HUDEP-2 (cell line): Measurements from ENCODE around the gene MAP2K6.

ENCODE experiments used
- DNase-seq, 76 experiments: peaks; one replicate each; lab custom pipeline; 2025; ENCODE audit not compliant: unreplicated experiment in 76 of 76; lab: John Stamatoyannopoulos, UW

MAP2K6 gene

DNA sequence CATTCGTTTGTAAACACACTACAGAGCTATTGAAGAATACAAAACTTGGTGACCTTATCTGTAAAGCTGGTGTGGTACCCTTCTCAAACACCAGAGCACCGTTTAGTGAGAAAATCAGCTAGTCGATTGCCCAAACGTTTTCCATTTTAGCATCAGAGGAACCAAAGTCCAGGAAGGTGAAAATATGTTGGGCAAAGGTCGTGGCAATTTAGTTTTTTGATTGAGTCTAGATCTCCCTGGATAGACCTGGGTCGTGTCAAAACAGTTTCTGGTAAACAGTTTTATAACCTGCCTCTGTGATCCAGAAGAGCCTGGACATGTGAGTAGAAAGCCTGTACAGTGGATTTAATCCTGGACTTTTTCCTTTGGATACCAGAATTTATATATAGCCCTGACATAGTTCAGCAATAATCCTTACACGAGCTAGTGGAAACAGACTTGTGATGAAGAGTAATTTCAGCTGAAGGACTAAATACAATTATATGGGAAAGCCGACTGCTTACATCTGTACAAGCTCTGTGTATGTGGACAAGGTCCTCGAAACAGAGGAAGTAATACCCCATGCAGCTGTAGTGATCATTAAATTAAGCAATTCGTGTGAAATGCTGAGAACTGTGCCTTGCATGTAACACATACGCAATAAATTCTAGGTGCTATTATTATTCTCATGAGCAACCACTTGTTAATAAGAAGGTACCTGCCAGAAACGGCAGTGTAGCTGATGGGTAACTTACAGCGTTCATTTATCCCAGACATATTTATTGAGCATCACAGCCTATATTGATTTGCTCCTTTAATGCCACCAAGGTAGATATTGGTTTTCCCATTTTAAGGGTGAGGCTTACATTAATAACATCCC, 72.5 kb downstream of the MAP2K6 start:
- DNase-seq, result no peak

DNA sequence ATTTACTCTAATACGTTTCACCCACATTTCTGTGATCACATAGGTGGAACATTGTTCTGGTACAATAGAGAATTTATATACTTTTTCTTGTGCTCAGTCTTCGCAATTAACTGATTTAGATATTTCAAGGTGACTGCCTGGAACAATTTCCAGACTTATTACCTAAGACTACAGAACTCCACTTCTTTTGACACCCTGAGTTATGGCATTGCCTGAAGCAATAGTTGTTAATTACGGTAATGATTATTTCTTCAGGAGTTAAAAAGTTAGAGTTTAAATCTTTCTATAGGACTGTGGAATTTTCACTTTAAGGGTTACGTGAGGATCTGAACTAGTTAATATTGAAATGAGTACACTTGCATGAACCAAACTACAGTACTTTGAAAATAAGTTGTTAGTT, 74.8 kb downstream of the MAP2K6 start:
- DNase-seq, result no peak

DNA sequence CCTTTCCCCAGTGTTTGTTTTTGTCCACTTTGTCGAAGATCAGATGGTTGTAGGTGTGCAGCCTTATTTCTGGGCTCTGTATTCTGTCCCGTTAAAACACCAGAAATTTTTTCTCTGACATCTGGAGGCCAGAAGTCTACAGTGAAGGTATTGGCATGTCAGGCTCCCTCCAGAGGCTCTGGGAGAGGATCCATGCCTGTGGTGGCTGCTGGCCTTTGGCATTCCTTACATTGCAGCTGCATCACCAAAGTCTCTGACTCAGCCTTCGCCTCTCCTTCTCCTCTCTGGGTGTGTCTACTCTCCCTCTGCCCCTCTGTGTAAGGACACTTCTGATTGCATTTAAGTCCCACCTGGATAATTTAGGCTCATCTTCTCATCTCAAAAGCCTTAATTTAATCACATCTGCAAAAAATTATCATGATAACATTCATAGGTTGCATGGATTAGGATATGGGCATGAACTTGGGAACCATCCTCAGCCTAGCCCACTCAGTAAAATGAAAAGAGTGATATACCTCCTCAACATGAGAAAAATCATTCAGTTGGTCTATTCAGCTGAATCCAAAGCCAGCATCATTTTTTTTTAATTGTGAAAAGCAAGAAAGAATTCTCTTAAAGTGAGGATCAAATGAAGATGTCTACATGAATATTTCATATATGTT, 78.0 kb downstream of the MAP2K6 start:
- DNase-seq, result no peak

DNA sequence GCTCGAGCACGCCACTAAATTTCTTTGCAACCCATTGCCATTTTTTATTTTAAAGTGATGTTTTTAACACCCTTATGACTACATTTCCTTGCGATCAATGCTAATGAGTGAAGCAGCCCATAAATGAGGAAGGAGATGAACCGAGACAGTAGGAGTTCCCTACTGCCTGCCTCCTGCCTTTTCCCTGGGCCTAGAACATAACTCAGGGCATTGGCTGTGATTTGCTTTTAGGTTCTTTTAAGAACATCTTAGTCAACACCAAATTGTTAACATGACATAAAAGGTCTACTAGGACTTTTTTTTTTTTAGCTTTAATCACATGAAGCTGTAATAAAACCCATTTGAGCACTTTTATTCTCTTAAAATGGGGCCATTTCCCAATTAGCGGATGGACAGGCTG, 81.3 kb downstream of the MAP2K6 start:
- no peak for DNase-seq

DNA sequence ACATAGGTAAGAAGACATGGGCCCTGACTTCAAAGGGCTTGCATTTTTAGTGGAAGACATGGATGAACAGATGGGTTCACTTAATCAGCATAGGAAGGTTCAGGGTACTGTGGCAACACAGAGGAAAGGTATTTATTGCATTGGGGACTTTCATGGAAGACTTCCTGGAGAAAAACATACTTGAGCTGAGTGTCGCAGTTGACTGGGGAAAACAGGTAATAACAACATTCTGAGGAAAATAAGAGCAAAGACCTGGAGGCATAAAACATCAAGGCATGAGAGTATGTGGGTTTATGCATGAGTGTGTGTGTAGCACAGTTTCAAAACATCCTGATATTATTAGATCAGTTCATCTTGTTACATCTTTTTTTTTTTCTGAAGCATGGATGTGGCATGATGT, 82.7 kb downstream of the MAP2K6 start:
- DNase-seq, result no peak

DNA sequence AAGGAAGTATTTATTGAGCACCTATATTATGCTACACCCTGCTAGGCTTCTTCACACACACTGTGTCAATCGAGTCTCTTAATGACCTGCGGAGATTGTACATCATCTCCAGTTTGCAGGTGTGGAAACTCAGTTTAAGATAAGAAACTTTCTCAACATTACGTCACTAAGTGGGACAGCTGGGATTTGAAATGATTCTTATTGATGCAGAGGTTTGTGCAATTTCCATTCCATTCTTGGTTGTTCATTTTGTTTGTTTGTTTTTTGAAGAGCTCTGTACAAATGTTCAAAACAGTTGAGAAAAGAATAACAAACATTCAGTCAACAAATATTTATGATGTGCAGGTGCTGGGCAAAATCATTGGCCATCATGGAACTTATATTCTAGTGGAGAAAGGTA, 84.8 kb downstream of the MAP2K6 start:
- DNase-seq, result no peak

DNA sequence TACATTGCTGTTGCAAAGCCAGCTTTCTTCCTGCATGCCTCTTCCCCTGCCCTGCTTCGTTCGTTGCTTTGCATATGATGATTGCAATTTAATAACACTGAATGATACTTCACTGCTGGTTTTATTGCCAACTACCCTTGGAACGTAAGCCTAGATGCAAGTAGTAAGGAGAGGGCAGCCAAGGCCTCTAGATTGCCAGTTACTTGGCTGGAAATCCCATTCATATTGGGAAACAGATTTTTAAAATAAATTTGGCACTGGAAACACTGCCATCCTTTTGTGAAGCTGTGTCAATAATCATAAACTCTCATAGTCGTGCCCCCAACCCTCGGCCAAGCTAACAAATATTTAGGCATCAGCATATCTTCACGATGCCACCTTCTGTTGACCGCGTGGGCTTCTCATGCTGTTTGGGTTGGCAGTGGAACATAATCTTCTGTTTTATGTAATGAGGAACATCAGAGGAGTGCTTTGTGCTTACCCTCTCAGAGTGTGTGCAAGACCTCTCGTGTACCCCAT, 86.5 kb downstream of the MAP2K6 start:
- DNase-seq, result no peak

DNA sequence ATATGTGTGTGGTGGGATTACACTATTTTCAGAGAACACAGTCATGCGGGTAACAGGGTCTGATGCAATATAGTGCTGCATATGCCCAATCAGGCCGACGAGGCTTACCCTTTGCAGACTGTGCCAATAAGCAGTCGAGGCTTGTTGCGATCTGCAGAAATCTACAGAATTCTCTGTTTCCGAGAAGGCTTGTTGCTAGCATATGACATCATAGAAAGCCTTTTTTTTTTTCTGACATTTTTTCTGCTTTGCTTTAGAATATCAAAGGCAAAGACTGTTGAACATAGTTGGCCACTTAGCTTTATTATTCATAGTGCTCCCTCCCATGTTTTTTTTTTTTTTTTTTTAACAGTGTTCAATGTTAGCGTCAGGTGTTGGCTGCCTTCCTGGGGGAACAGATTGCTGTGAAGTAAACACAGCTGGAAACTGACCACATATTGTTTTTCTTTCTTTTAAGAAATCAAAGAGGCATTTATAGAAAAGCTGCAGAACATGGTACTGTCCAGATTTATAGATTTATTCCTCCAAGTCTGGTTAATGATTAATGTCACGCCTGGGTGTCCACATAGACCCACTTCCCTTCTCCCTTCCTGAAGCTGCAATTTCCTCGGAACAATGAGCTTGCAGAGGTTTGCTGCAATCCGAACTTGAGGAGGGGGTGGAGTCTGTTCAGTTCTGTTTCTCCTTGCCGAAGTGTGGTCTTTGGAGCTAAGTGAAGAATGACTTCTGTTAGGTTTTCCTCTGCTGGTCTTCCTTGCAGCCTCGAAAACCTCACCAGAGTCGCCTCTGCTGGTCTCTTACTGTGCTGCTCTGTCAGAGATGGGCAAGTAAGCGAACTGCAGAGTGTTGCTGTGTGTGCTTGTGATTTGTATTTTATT, 87.3 kb downstream of the MAP2K6 start:
- no peak for DNase-seq

DNA sequence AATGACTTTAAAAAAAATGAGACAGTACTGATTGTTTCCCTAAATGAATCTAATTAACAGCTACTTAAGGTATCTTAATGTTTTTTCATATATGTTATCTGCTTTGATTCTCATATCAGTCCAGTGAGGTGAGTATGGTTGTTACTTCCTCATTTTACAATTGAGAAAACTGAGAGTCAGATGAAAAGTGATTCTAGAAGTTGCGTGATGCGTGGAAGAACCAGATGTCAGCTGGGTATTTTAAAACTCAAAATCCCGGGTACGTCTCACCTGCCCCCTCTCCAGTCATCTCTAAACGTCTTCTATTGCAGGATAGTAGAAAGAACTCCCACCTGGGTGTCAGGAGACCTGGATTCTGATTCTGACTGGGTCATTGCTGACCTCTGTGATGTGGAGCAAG, 89.2 kb downstream of the MAP2K6 start:
- DNase-seq, result no peak

DNA sequence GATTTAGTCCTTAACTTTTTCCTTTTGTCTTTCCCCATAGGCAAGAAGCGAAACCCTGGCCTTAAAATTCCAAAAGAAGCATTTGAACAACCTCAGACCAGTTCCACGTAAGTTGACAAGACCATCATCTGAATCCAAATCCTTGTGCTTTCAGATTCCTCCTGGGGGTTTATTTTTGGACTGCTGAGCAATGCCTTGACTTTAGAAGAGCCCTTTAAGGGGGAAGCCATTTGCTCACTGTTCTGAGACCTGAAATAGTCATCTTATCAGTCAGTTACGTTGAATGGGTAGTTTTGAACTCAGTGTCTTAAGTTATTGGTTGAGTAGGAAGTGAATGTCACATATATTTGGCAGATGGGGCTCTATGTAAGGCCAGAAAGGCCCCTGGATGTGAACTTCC, 91.2 kb downstream of the MAP2K6 start:
- DNase-seq, result no peak

DNA sequence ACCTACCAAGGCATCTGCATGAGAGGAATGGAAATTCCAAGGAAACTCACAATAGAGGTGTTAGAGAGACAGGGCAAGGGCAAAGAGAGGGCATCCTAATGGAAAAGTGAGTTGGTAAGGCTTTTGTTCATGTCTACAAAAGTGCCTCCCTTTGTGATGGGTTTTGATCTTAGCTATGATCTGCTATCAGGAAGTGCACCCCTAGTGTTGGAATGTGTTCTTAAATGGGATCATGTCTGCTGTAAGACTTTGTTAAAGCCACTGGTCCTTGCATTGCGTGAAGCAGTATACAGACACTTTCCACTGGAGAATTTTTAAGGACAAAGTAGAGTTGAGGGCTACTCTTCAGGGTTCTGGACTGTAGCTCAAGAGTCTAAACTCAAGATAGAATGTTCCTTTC, 92.0 kb downstream of the MAP2K6 start:
- no peak for DNase-seq

DNA sequence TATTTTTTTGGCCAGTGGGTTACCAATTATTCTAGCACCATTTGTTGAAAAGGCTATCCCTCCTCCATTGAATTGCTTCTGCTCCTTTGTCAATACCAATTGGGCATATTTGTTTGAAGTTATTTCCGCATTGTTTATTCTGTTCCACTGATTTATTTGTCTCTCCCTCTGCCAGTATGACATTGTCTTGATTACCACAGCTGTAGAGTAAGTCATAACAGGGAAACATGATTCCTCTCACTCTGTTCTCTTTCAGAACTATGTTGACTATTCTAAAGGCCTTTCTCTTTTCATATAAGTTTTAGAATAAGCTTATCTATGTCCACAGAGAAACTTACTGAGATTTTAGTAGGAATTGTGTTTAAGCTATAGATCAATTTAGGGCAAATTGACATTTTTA, 94.3 kb downstream of the MAP2K6 start:
- DNase-seq, result no peak

DNA sequence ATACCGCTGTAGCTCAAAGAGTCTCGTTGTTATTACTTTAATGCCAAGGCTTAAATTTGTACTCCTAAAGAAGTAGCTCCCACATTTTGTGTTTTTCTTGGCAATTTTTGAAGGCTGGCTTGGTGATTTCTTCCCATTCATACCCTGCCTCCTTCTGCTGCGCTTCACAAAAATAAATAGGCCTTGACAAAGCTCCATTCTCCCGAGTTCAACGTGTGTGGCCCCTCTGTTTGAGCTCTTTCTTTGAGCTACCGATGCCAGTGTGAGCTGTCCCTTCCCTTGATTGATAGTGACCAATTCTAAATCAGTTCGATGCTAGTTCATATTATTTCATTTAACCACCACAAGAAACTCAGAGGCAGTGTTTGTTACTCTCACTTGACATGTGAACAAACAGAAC, 96.8 kb downstream of the MAP2K6 start:
- no peak for DNase-seq

DNA sequence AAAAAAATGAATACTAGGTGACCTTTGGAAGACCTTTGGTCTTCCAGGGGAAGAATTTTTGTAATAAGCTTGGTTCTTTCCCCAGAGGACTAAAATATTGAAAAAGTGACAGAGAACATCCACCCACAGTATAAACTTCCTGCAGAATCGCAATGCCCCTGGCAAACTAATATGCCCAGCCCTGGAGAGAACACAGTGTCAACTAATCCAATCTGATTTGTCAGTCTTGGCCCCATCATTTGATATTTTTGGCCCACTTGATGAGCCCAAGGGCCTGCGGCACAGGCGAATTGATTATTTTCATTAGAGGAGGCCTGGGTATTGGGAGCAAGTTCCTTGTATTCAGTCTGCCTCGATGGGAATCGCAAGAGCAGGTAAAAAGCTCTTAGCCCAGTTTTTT, 98.4 kb downstream of the MAP2K6 start:
- no peak for DNase-seq

DNA sequence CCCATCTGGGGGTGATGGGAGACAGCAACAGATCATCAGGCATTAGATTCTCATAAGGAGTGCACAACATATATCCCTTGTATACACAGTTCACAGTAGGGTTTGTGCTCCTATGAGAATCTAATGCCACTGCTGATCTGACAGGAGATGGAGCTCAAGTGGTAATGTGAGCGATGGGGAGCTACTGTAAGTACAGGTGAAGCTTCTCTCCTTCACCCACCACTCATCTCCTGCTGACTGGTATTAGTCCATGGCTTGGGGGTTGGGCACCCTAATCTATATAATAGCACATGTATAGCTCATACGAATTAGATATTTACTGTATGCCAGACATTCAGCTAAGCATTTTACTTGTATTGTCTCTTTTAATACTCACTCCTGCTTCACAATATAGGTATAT, 101.7 kb downstream of the MAP2K6 start:
- no peak for DNase-seq

DNA sequence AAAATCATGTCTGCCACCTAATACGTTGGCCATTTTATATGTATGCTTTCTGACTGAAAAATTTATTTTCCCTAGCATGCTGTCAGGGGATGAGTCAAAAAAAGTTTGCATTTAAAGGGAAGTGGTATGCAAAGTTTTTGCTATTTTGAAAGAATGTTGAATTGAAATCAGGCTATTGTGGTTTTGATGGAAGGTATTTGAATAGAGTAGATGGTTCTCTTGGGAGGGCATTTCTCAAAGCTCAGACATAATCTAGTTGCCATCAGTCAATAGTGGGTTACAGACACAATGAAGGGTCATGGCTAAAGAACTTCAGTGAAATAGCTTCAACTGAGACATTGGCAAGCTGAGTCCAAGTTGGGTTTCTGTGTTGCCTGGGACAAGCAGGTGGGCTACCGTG, 102.4 kb downstream of the MAP2K6 start:
- DNase-seq, result no peak

DNA sequence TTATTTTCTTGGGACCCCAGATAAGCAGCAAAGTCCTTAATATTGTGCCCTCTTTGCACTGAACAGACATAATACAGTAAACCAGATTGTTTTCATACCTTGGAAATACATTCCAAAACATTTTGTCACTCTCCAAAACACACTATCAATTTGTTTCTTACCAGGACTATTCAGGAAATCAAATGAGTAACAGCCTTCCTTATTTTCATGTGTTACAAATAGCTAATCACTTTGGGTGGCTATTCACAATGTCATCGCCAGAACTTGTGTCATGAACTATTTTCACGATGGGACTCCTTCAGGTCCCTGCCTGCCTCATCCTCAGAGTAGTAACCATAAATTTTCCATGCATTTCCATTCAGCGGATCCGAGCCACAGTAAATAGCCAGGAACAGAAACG, 104.5 kb downstream of the MAP2K6 start:
- no peak for DNase-seq

DNA sequence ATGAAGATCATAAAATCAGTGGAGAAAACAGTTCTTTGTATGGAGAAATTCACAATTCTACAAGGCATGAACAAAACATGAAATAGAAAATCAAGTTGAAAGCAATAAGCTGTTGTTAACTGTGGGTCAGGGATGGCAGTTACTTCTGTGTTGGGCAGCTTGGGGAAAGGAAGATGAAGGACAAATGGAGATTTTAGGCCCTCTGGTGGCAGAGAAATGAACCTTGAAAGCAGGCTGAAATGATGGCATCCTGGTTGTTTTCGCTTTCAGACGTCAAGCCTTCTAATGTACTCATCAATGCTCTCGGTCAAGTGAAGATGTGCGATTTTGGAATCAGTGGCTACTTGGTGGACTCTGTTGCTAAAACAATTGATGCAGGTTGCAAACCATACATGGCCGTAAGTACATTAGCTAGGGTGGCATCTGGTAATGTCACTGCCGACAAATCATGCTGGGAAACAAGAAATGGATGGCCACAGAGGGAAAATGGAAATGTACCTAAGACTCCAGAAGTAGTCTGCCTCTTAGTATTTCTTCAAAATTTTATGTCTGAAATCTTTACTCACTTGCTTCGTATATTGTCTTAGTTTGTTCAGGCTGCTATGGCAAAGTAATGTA, 108.9 kb downstream of the MAP2K6 start:
- peak in 2 of 76 experiments; percentile 2 to 3 for DNase-seq

DNA sequence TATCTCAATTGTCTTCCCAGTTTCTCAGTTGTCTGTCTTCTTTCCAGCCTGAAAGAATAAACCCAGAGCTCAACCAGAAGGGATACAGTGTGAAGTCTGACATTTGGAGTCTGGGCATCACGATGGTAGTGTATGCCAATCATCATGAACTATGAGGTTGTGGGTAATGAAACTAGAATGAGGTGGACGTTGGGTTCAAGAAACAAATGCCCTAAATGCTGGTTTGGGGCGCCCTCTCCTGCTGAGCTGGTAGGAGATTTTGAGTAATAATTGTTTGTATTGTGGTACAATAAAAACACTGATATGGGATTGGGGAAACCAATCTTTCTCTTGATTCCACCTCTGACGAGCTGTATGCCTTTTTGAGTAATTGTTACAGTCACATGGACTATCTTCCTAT, 110.4 kb downstream of the MAP2K6 start:
- no peak for DNase-seq

DNA sequence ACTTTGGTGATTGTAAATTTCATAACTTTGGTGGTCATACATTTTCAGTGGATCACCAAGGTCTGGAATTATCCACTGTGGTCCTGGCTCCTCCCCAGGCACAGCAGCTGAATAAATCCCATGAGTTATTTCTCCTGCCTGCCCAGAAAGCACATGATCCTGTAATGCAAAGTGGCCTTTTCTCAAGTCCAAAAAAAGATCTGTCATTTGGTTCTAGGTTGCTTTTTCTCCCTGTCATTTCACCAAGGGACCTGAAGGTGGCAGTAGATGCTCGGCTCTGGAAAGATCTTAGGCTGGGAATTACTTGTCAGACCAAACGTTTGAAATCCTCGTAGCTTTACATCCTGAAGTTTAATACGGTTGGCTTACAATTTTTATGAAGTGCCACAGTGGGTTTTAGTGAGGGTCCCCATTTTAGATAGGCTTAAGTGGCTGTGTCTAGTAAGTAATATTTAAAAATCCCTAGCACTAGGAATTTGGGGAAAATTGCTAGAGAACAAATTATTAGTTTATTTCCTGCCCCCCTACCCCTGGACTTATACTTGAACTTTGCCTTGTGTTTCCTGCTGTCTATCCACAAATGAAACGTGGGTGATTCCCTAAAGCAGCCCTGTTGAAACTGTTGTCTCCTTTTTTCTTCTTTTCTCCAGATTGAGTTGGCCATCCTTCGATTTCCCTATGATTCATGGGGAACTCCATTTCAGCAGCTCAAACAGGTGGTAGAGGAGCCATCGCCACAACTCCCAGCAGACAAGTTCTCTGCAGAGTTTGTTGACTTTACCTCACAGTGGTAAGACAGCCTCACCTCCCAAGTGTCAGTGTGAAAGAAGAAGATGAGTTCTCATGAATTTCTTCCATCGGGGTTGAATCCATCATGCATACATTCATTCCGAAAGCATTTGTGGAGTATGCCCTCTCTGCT, 111.7 kb downstream of the MAP2K6 start:
- DNase-seq, result peak in 5 of 76 experiments; percentile 3 to 35 (median 9)
